WTC11 (cell line): ENCODE data around the gene ABCA6.

Experiments
- CBFB ChIP-seq: sonication (generic); formaldehyde crosslinking; IDR thresholded peaks from 2 replicates; pipeline ENCODE4 v1.8.1; 2022; ENCODE audit warnings: mild to moderate bottlenecking, low read depth, missing genetic modification reagents
- CTCF ChIP-seq: fragments of 200-600 bp; IDR thresholded peaks from 2 replicates; pipeline ENCODE4 v1.8.0; 2022; ENCODE audit warnings: antibody characterized with exemption
- E2F4 ChIP-seq: sonication (generic); formaldehyde crosslinking; IDR thresholded peaks from 2 replicates; pipeline ENCODE4 v1.8.1; 2022; ENCODE audit warnings: low read depth, mild to moderate bottlenecking, moderate library complexity, missing genetic modification reagents, borderline replicate concordance
- MAX ChIP-seq: sonication (generic); formaldehyde crosslinking; IDR thresholded peaks from 2 replicates; pipeline ENCODE4 v1.8.0; 2022; ENCODE audit warnings: mild to moderate bottlenecking, missing genetic modification reagents
- SP1 ChIP-seq: sonication (generic); formaldehyde crosslinking; conservative IDR thresholded peaks from 2 replicates; pipeline ENCODE4 v1.8.1; 2022; ENCODE audit warnings: missing genetic modification reagents
- ZNF138 ChIP-seq: sonication (generic); formaldehyde crosslinking; conservative IDR thresholded peaks from 2 replicates; pipeline ENCODE4 v1.8.1; 2022; ENCODE audit warnings: mild to moderate bottlenecking, moderate library complexity, missing genetic modification reagents
- ZNF425 ChIP-seq: fragments of 250-450 bp; sonication (Bioruptor Pico); conservative IDR thresholded peaks from 2 replicates; pipeline ENCODE4 v1.9.0; 2021; ENCODE audit warnings: mild to moderate bottlenecking

- TF ChIP-seq ZNF138 (CRISPR knock-in tag) (no peak), CBFB (CRISPR knock-in tag) (no peak), SP1 (CRISPR knock-in tag) (no peak), CTCF (no peak), MAX (CRISPR knock-in tag) (no peak), E2F4 (CRISPR knock-in tag) (no peak), ZNF425 (no peak)
These were observed 79.8 kb downstream of the ABCA6 start for GRCh38 chr17:69061721-69062556.
